Stromal cell of bone marrow (primary cell): Measurements from ENCODE around the gene ACP2.
A peak's percentile ranks its signal among the peaks of the same experiment; 100 is the strongest.

ENCODE experiments used
- DNase-seq: peaks from one replicate; pipeline ENCODE4 v3.0.0-alpha.2; 2012; ENCODE audit warnings: low read depth

The ACP2 gene

GRCh38 chr11:47269002-47269828 is 20.6 kb upstream of the ACP2 start:
- DNase-seq = peak; percentile 72

- DNase-seq = no peak
Measured at GRCh38 chr11:47268448-47269001, 19.9 kb upstream of the ACP2 start.

GRCh38 chr11:47267876-47268275 is 19.3 kb upstream of the ACP2 start:
- DNase-seq = no peak

- no peak for DNase-seq
Measured at GRCh38 chr11:47264521-47264920, 15.9 kb upstream of the ACP2 start.

- DNase-seq = no peak
Measured at GRCh38 chr11:47264119-47264518, 15.5 kb upstream of the ACP2 start.

GRCh38 chr11:47261291-47261800 is 12.7 kb upstream of the ACP2 start:
- DNase-seq = no peak

GRCh38 chr11:47260366-47260765 is 11.8 kb upstream of the ACP2 start:
- no peak for DNase-seq

GRCh38 chr11:47259232-47259977 is 10.8 kb upstream of the ACP2 start:
- DNase-seq = no peak

GRCh38 chr11:47258317-47258902 is 9.8 kb upstream of the ACP2 start:
- no peak for DNase-seq

GRCh38 chr11:47257517-47258316 is 9.1 kb upstream of the ACP2 start, which contains the start of gene NR1H3:
Gene NR1H3, plus strand, starts transcription at chr11:47257996. Its CDS starts 1,221 bp downstream, at chr11:47259217.
- DNase-seq = peak; percentile 38

GRCh38 chr11:47257177-47257516 is 8.5 kb upstream of the ACP2 start:
- DNase-seq = no peak

- no peak for DNase-seq
Measured at GRCh38 chr11:47256374-47256773, 7.8 kb upstream of the ACP2 start.

- no peak for DNase-seq
Measured at GRCh38 chr11:47254386-47254785, 5.8 kb upstream of the ACP2 start.

GRCh38 chr11:47253660-47254059 is 5.0 kb upstream of the ACP2 start:
- no peak for DNase-seq

- no peak for DNase-seq
Measured at GRCh38 chr11:47251751-47252150, 3.1 kb upstream of the ACP2 start.

GRCh38 chr11:47249378-47249715 is 733 bp upstream of the ACP2 start:
- DNase-seq = no peak

GRCh38 chr11:47248304-47248663 is 330 bp downstream of the ACP2 start:
- DNase-seq = no peak

GRCh38 chr11:47247502-47247901 is 1.1 kb downstream of the ACP2 start:
- no peak for DNase-seq

GRCh38 chr11:47245611-47246357 is 2.8 kb downstream of the ACP2 start:
- DNase-seq = no peak

GRCh38 chr11:47244448-47245350 is 3.9 kb downstream of the ACP2 start:
- no peak for DNase-seq
